HG03095 (cell line): ENCODE results near the gene OPALIN.
"Not testable (repeated sequence)": the region's sequence is repeated elsewhere in the genome, so short reads cannot be mapped to it uniquely, and the experiment has no call there.

ENCODE experiments used
- ATAC-seq: cut with Tn5 transposase; IDR thresholded peaks from one replicate; pipeline ENCODE4 v1.9.1; 2021; ENCODE audit warnings: moderate library complexity; ENCODE audit not compliant: unreplicated experiment

Gene OPALIN

GRCh38 chr10:96339956-96340904 lies 18.6 kb downstream of the OPALIN start:
- ATAC-seq, result no peak

GRCh38 chr10:96339383-96339782 lies 19.4 kb downstream of the OPALIN start:
- ATAC-seq, result no peak

- no peak for ATAC-seq
Observed at GRCh38 chr10:96338279-96338925, 20.4 kb downstream of the OPALIN start.

GRCh38 chr10:96337106-96337505 lies 21.7 kb downstream of the OPALIN start:
- no peak for ATAC-seq

GRCh38 chr10:96334616-96335526 lies 23.9 kb downstream of the OPALIN start:
- ATAC-seq, result no peak

GRCh38 chr10:96333101-96333500 lies 25.7 kb downstream of the OPALIN start:
- ATAC-seq, result no peak

- ATAC-seq, result no peak
Observed at GRCh38 chr10:96327462-96327861, 31.3 kb downstream of the OPALIN start.

GRCh38 chr10:96325719-96326373 lies 33.0 kb downstream of the OPALIN start:
- ATAC-seq, result peak; percentile 95

GRCh38 chr10:96324447-96324846 lies 34.4 kb downstream of the OPALIN start:
- ATAC-seq, result no peak

- ATAC-seq, result no peak
Observed at GRCh38 chr10:96322275-96322674, 36.5 kb downstream of the OPALIN start.

GRCh38 chr10:96321822-96322221 lies 37.0 kb downstream of the OPALIN start:
- ATAC-seq, result no peak

- no peak for ATAC-seq
Observed at GRCh38 chr10:96319754-96320474, 38.9 kb downstream of the OPALIN start.

- no peak for ATAC-seq
Observed at GRCh38 chr10:96317067-96317833, 41.6 kb downstream of the OPALIN start.

GRCh38 chr10:96313344-96313743 lies 45.5 kb downstream of the OPALIN start:
- no peak for ATAC-seq

- ATAC-seq, result no peak
Observed at GRCh38 chr10:96311180-96311715, 47.6 kb downstream of the OPALIN start.

- ATAC-seq, result no peak
Observed at GRCh38 chr10:96310321-96310669, 48.5 kb downstream of the OPALIN start.

- ATAC-seq, result no peak
Observed at GRCh38 chr10:96309628-96310320, 49.0 kb downstream of the OPALIN start.

- not testable (repeated sequence) for ATAC-seq
Observed at GRCh38 chr10:96308854-96309253, 49.9 kb downstream of the OPALIN start.
